NB4 (cell line): Measurements from ENCODE around the gene CCBE1.

Source experiments
- DNase-seq: peaks from one replicate; pipeline ENCODE4 v3.0.0; 2010; ENCODE audit warnings: low read depth
- H3K4me3 ChIP-seq: one replicate; pipeline ENCODE4 v1.5.1; 2011; ENCODE audit warnings: mild to moderate bottlenecking, low read depth, low read length, moderate library complexity
- MYC ChIP-seq: IDR thresholded peaks from 2 replicates; pipeline ENCODE4 v1.6.1; 2011; ENCODE audit warnings: low read depth, low read length
- POLR2A ChIP-seq: IDR thresholded peaks from 2 replicates; pipeline ENCODE4 v1.6.1; 2011; ENCODE audit warnings: mild to moderate bottlenecking; ENCODE audit not compliant: insufficient read length; ENCODE audit errors: extremely low read depth
- TF ChIP-seq, protein P1 (sequence below): IDR thresholded peaks from 2 replicates; pipeline ENCODE4 v1.6.1; 2011; ENCODE audit warnings: low read depth, low read length
- TF ChIP-seq, protein P2 (sequence below): IDR thresholded peaks from one replicate; pipeline ENCODE4 v1.5.1; 2012; ENCODE audit warnings: low read depth, low read length

Gene CCBE1

DNA sequence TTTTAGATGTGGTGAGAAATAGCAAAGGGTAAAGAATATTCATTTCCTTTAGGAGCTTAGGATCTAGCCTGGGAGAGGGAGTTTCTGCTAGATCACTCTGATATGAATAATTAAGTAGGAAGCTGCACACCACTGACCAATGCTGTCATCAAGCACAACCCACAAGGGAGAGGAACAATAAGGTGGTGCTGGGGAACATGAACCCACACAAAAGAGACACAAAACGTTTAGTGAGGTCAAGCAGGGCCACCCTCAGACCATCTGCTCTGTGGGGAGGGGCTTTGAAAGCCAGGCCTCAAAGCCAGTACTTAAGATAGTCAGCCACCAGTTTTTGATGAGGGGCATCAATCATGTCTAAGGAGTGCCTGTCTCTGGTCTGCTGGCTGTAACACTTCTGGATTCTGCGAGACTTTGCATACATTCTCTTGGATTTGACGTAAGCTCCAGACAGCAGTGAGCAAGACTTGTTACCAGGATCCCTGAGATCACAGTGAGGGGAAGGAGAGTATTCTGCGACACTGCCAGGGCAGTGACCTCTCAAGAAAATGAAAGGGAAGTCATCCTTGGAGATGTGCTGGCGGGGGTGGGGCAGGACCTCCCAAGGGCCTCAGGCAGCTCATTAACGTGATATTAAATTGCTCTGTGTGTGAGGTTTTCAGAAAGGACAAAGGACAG, 127.0 kb downstream of the CCBE1 start:
- no peak for TF ChIP-seq POLR2A
- TF ChIP-seq, protein P1, sequence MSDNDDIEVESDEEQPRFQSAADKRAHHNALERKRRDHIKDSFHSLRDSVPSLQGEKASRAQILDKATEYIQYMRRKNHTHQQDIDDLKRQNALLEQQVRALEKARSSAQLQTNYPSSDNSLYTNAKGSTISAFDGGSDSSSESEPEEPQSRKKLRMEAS, result no peak
- TF ChIP-seq MYC, result no peak
- TF ChIP-seq, protein P2, sequence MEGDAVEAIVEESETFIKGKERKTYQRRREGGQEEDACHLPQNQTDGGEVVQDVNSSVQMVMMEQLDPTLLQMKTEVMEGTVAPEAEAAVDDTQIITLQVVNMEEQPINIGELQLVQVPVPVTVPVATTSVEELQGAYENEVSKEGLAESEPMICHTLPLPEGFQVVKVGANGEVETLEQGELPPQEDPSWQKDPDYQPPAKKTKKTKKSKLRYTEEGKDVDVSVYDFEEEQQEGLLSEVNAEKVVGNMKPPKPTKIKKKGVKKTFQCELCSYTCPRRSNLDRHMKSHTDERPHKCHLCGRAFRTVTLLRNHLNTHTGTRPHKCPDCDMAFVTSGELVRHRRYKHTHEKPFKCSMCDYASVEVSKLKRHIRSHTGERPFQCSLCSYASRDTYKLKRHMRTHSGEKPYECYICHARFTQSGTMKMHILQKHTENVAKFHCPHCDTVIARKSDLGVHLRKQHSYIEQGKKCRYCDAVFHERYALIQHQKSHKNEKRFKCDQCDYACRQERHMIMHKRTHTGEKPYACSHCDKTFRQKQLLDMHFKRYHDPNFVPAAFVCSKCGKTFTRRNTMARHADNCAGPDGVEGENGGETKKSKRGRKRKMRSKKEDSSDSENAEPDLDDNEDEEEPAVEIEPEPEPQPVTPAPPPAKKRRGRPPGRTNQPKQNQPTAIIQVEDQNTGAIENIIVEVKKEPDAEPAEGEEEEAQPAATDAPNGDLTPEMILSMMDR, result no peak
- no peak overlapping the region for H3K4me3 ChIP-seq
- DNase-seq, result no peak

DNA sequence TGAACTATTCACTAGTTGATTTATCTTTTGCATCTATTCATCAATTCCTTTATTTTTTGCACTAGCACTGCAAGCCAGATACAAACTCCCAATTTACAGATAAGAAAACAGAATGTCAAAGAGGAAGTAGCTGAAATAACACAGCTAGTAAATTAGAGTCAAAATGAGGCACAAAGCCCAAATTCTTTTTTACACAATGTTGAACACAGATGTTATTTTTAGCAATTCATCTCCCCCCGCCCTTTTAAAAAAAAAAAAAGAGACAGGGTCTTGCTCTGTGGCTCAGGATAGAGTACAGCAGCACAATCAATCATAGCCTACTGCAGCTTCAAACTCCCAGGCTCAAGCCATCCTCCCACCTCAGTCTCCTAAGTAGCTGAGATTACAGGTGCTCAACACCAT, 127.8 kb downstream of the CCBE1 start:
- H3K4me3 ChIP-seq, result no peak overlapping the region
- no peak for TF ChIP-seq POLR2A
- TF ChIP-seq, protein P1, result no peak
- TF ChIP-seq MYC, result no peak
- TF ChIP-seq, protein P2, result no peak
- no peak for DNase-seq

DNA sequence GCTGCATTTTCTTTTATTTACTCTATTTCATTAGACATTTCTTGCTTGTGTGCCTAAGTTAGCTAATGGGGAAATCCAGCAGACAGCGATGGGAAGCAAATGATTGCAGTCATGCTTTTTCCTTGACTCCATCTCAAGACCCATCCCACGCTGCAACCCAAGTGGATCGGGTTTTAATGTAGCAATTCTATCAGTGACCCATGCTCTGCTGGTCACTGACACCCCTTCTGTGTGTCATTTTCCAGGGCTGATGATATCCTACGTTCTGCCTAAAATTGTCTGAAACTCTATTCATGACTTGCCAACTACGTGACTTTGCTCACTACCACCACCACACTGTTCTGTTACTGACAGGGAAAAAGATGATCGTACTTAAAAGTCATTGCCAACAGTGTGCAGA, 129.8 kb downstream of the CCBE1 start:
- DNase-seq, result no peak
- H3K4me3 ChIP-seq, result no peak overlapping the region
- TF ChIP-seq POLR2A, result no peak
- TF ChIP-seq MYC, result no peak
- TF ChIP-seq, protein P1, result no peak
- TF ChIP-seq, protein P2, result no peak

DNA sequence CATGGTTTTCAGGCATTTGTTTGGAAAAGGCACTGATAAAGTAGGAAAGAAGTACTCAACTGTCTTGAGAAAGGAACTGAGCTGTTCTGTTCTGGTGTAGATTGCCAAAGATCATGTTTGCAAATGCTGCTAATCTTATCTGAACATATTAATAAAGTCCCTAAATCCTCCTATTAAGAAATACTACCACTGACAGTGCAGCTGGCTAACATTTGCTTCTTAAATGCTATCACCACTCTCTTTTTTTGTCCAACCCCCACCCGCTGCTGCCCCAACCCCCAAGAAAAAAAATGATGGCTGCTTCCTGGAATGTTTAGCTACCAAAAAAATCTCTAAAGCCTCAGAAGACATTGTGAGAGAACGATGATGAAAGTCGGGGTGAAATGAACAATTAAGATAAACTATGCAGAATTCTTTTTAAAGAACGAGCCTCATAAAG, 130.7 kb downstream of the CCBE1 start:
- DNase-seq, result no peak
- no peak overlapping the region for H3K4me3 ChIP-seq
- TF ChIP-seq MYC, result no peak
- TF ChIP-seq, protein P2, result no peak
- no peak for TF ChIP-seq POLR2A
- TF ChIP-seq, protein P1, result no peak

DNA sequence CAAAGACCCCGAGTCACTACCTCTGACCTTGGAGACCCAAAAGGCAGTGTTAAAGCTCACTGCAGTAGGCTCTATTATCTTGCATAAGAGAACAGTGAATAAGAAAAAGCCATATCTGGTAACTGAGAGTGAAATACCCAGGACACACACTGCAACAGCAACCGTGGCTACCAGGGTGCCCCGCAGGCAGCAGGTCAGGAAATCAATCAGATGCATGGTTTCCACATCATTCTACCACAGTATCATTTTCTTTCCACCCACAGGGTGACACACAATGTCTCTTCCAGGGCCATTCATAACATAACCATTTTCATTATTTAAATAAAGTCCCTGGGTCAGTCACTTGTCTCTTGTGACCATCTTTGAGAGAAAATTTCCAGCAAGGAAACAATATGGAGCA, 131.3 kb downstream of the CCBE1 start:
- no peak for DNase-seq
- H3K4me3 ChIP-seq, result no peak overlapping the region

More for the DNA sequence above, 131.3 kb downstream of the CCBE1 start:
- TF ChIP-seq, protein P1, result no peak
- TF ChIP-seq POLR2A (no peak), MYC (no peak)
- TF ChIP-seq, protein P2, result no peak
